ENCODE results near the gene CBR3. TPM values are rescaled to one million over a fixed set of nuclear protein-coding genes. Genes with fewer than 3 reads are reported as not detected.

Gene CBR3
- total and polyA plus RNA-seq, 4 donors = 0.23 to 9.0 (median 4.7) TPM

GRCh38 chr21:36179145-36179544 is 44.3 kb downstream of the CBR3 start:
- Histone ChIP-seq H3K4me3 (no peak overlapping the region), H3K4me1 (ENCODE audit: control insufficient read depth in 5 of 5, insufficient read depth in 5 of 5, low read length in 5 of 5) (peaks cover 0 to 2% (median 0%) of the 10 kb centered on the region in 5 donors), H3K36me3 (ENCODE audit: control insufficient read depth in 4 of 4, insufficient read depth in 4 of 4, low read length in 4 of 4) (peaks cover 0 to 4% (median 0%) of the 10 kb centered on the region in 4 donors), H3K27me3 (ENCODE audit: control insufficient read depth in 3 of 3, insufficient read depth in 3 of 3, low read length in 2 of 3) (no peaks in the 10 kb centered on the region), H3K9me3 (ENCODE audit: control insufficient read depth in 4 of 4, insufficient read depth in 3 of 4, low read length in 3 of 4) (no peaks in the 10 kb centered on the region), H3K27ac (ENCODE audit: low read depth in 1 of 2, low read length in 1 of 2) (no peak overlapping the region), H3K9ac (ENCODE audit: insufficient read depth in 1 of 2, low read length in 2 of 2) (no peak overlapping the region)
- TF ChIP-seq CTCF (IDR thresholded peaks at IDR 0.05; ENCODE audit: control extremely low read depth, extremely low read depth) = no peak
- DNase-seq (no peak), ATAC-seq (ENCODE audit: insufficient read depth, low FRiP score) (no peak)

GRCh38 chr21:36180963-36181362 is 46.1 kb downstream of the CBR3 start:
- Histone ChIP-seq H3K4me1 (ENCODE audit: control insufficient read depth in 5 of 5, insufficient read depth in 5 of 5, low read length in 5 of 5) (peaks cover 0 to 2% (median 0%) of the 10 kb centered on the region in 5 donors), H3K9me3 (ENCODE audit: control insufficient read depth in 4 of 4, insufficient read depth in 3 of 4, low read length in 3 of 4) (no peaks in the 10 kb centered on the region), H3K36me3 (ENCODE audit: control insufficient read depth in 4 of 4, insufficient read depth in 4 of 4, low read length in 4 of 4) (peaks cover 0 to 2% (median 0%) of the 10 kb centered on the region in 4 donors), H3K27ac (ENCODE audit: low read depth in 1 of 2, low read length in 1 of 2) (no peak overlapping the region), H3K4me3 (no peak overlapping the region), H3K27me3 (ENCODE audit: control insufficient read depth in 3 of 3, insufficient read depth in 3 of 3, low read length in 2 of 3) (no peaks in the 10 kb centered on the region), H3K9ac (ENCODE audit: insufficient read depth in 1 of 2, low read length in 2 of 2) (no peak overlapping the region)
- 90 to 92% methylated on average over 5 of the region's 5 CpGs for whole genome bisulfite sequencing, 2 donors
- DNase-seq (no peak), ATAC-seq (ENCODE audit: insufficient read depth, low FRiP score) (no peak)
- TF ChIP-seq CTCF (IDR thresholded peaks at IDR 0.05; ENCODE audit: control extremely low read depth, extremely low read depth) = no peak

GRCh38 chr21:36183144-36183795 is 48.4 kb downstream of the CBR3 start:
- DNase-seq (no peak), ATAC-seq (ENCODE audit: insufficient read depth, low FRiP score) (no peak)
- peaks cover 0 to 7% (median 2%) of the 10 kb centered on the region in 5 donors for H3K4me1 ChIP-seq (ENCODE audit: control insufficient read depth in 5 of 5, insufficient read depth in 5 of 5, low read length in 5 of 5)
- no peak overlapping the region for H3K27ac ChIP-seq (ENCODE audit: low read depth in 1 of 2, low read length in 1 of 2)
- H3K36me3 ChIP-seq (ENCODE audit: control insufficient read depth in 4 of 4, insufficient read depth in 4 of 4, low read length in 4 of 4) = no peaks in the 10 kb centered on the region
- H3K4me3 ChIP-seq = no peak overlapping the region
- no peaks in the 10 kb centered on the region for H3K9me3 ChIP-seq (ENCODE audit: control insufficient read depth in 4 of 4, insufficient read depth in 3 of 4, low read length in 3 of 4)
- WGBS, 2 donors = 65 to 91% methylated on average over 11 of the region's 11 CpGs
- no peaks in the 10 kb centered on the region for H3K27me3 ChIP-seq (ENCODE audit: control insufficient read depth in 3 of 3, insufficient read depth in 3 of 3, low read length in 2 of 3)
- TF ChIP-seq CTCF (IDR thresholded peaks at IDR 0.05; ENCODE audit: control extremely low read depth, extremely low read depth) = no peak
- H3K9ac ChIP-seq (ENCODE audit: insufficient read depth in 1 of 2, low read length in 2 of 2) = no peak overlapping the region

- ATAC-seq (ENCODE audit: insufficient read depth, low FRiP score) = no peak
- Histone ChIP-seq H3K4me3 (no peak overlapping the region), H3K36me3 (ENCODE audit: control insufficient read depth in 4 of 4, insufficient read depth in 4 of 4, low read length in 4 of 4) (no peaks in the 10 kb centered on the region), H3K27me3 (ENCODE audit: control insufficient read depth in 3 of 3, insufficient read depth in 3 of 3, low read length in 2 of 3) (no peaks in the 10 kb centered on the region), H3K4me1 (ENCODE audit: control insufficient read depth in 5 of 5, insufficient read depth in 5 of 5, low read length in 5 of 5) (peaks cover 0 to 10% (median 4%) of the 10 kb centered on the region in 5 donors), H3K9ac (ENCODE audit: insufficient read depth in 1 of 2, low read length in 2 of 2) (no peak overlapping the region), H3K9me3 (ENCODE audit: control insufficient read depth in 4 of 4, insufficient read depth in 3 of 4, low read length in 3 of 4) (no peaks in the 10 kb centered on the region), H3K27ac (ENCODE audit: low read depth in 1 of 2, low read length in 1 of 2) (no peak overlapping the region)
- 89 to 98% methylated on average over 16 of the region's 16 CpGs for WGBS, 2 donors
- no peak for TF ChIP-seq CTCF (IDR thresholded peaks at IDR 0.05; ENCODE audit: control extremely low read depth, extremely low read depth)
- DNase-seq = no peak
Measured at GRCh38 chr21:36184545-36184944, 49.7 kb downstream of the CBR3 start.

Data from lung (tissue), 12 donors.